Loucy (cell line): ENCODE data around the gene SCGB3A2.

Experiments used
- EZH2phosphoT487 ChIP-seq: fragments of 200-600 bp; IDR thresholded peaks from 2 replicates; pipeline ENCODE4 v1.6.1; 2018; ENCODE audit warnings: antibody characterized with exemption, mild to moderate bottlenecking, moderate library complexity, borderline replicate concordance
- TF ChIP-seq, protein P1 (sequence below): fragments of 200-600 bp; sonication (generic); conservative IDR thresholded peaks from 2 replicates; pipeline ENCODE4 v1.5.1; 2014; ENCODE audit warnings: mild to moderate bottlenecking, antibody characterized with exemption, low read length

DNA sequence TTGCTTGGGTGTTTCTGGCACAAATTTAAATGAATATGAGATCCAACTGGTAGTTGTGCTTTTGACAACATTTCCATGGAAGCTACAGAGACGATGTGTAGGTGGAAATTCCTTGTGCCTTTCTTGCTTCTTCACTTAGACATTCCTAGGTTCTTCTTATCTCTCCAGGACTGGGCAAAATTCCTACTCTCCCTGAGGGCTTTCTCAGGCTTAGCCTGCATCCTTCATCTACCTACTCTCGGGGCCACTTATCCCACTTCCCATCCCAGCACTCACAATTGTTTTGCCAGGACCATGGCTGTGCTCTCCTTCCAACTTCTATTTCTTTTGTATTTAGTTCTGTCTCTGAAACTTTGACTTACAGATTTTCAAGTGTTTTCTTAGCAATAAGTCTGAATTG lies 29.3 kb upstream of the SCGB3A2 start:
- TF ChIP-seq, protein P1, sequence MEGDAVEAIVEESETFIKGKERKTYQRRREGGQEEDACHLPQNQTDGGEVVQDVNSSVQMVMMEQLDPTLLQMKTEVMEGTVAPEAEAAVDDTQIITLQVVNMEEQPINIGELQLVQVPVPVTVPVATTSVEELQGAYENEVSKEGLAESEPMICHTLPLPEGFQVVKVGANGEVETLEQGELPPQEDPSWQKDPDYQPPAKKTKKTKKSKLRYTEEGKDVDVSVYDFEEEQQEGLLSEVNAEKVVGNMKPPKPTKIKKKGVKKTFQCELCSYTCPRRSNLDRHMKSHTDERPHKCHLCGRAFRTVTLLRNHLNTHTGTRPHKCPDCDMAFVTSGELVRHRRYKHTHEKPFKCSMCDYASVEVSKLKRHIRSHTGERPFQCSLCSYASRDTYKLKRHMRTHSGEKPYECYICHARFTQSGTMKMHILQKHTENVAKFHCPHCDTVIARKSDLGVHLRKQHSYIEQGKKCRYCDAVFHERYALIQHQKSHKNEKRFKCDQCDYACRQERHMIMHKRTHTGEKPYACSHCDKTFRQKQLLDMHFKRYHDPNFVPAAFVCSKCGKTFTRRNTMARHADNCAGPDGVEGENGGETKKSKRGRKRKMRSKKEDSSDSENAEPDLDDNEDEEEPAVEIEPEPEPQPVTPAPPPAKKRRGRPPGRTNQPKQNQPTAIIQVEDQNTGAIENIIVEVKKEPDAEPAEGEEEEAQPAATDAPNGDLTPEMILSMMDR, result no peak
- no peak for TF ChIP-seq EZH2phosphoT487
